ENCODE measurements around the gene ENTPD1. TPM values are rescaled to one million over a fixed set of nuclear protein-coding genes. Genes with fewer than 3 reads are reported as not detected.

The ENTPD1 gene
- total and polyA plus RNA-seq, 9 of the 15 experiments (the other 6 are each of a cell fraction or from before 2014, with no cell fraction given): 0.07 to 1.5 (median 0.37) TPM

GRCh38 chr10:95908450-95908849 lies 152.5 kb downstream of the ENTPD1 start:
- no peaks in the 10 kb centered on the region for H3K9me1 ChIP-seq (ENCODE audit: control insufficient read depth, insufficient read depth, low read length)
- peaks cover 0 to 8% of the 10 kb centered on the region in 2 experiments; a peak in 3 of 5 replicates for H3K4me1 ChIP-seq (replicated peaks in 1 of 2; ENCODE audit: control insufficient read depth in 2 of 2, insufficient read depth in 2 of 2, low read length in 2 of 2)
- no peak overlapping the region for H3K9ac ChIP-seq (ENCODE audit: insufficient read depth in 1 of 2, low read depth in 2 of 2, low read length in 2 of 2)
- BruUV-seq (replicated peaks): no TSS peak
- H2AFZ ChIP-seq (ENCODE audit: low read depth, low read length): peak overlapping the region; percentile 93
- peaks cover 11% of the 10 kb centered on the region; the same call in 2 of the 3 replicates for H3K79me2 ChIP-seq (ENCODE audit: control insufficient read depth, insufficient read depth, low read length)
- TF ChIP-seq ZNF143 (CRISPR knock-in tag; IDR thresholded peaks at IDR 0.05) (no peak), HDAC2 (IDR thresholded peaks at IDR 0.05) (no peak), ZNF217 (CRISPR knock-in tag; IDR thresholded peaks at IDR 0.05) (no peak), DLX4 (CRISPR knock-in tag; IDR thresholded peaks at IDR 0.05) (no peak), E2F4 (CRISPR knock-in tag; IDR thresholded peaks at IDR 0.05; ENCODE audit: low read depth) (no peak), GATAD2B (IDR thresholded peaks at IDR 0.05; ENCODE audit: borderline replicate concordance) (no peak), AFF4 (CRISPR knock-in tag; IDR thresholded peaks at IDR 0.05) (no peak), NFYB (IDR thresholded peaks at IDR 0.05; ENCODE audit: extremely low read depth, insufficient read length) (no peak)
- H4K20me1 ChIP-seq (replicated peaks; ENCODE audit: control insufficient read depth, insufficient read depth, low read length): no peaks in the 10 kb centered on the region
- H3K27ac ChIP-seq (ENCODE audit: extremely low read depth, low read depth, low read length): no peak overlapping the region
- FAIRE-seq: no peak
- intact Hi-C loops (cut with micrococcal nuclease): no loop called here
- no peaks in the 10 kb centered on the region for H3K27me3 ChIP-seq (ENCODE audit: control insufficient read depth in 2 of 2, insufficient read depth in 2 of 2, low read length in 2 of 2)
- peaks cover 13% of the 10 kb centered on the region; the same call in 1 of the 3 replicates for H3K36me3 ChIP-seq (ENCODE audit: control insufficient read depth, insufficient read depth, low read length)
- in situ Hi-C loops (cut with MboI): no loop called here
- 12% methylated on average over 4 of the region's 4 CpGs for WGBS (ENCODE audit: insufficient coverage, low coverage, missing lambda C conversion rate)
- no peak for ATAC-seq
- no peak overlapping the region for H3K4me3 ChIP-seq
- H3K4me2 ChIP-seq (ENCODE audit: insufficient read depth, low read length): peak overlapping the region; percentile 84
- ChIA-PET CTCF (ENCODE audit: low intra/inter-chr PET ratio) (no interaction called here), POLR2A (no interaction called here)
- DNase-seq (ENCODE audit: extremely low read depth in 1 of 4, low spot score in 3 of 4): no peak
- no peaks in the 10 kb centered on the region for H3K9me3 ChIP-seq (replicated peaks; ENCODE audit: control insufficient read depth, insufficient read depth, low read depth, low read length)

All from K562 (cell line).